H9 (cell line): ENCODE measurements around the gene GNB1L. TPM values are rescaled to one million over a fixed set of nuclear protein-coding genes. Genes with fewer than 3 reads are reported as not detected.

Experiments
- DNase-seq: peaks from one replicate; pipeline ENCODE4 v3.0.0-alpha.2; 2017
- H2AFZ ChIP-seq: one replicate; pipeline ENCODE4 v1.6.1; 2013; ENCODE audit warnings: mild to moderate bottlenecking, low read length, control low read depth, moderate library complexity
- H2AK5ac ChIP-seq: 2 replicates; pipeline ENCODE4 v1.6.1; 2013; ENCODE audit warnings: low read length, control low read depth, mixed read lengths; ENCODE audit not compliant: insufficient read length
- H2BK120ac ChIP-seq: one replicate; pipeline ENCODE4 v1.6.1; 2013; ENCODE audit warnings: low read depth, mild to moderate bottlenecking, low read length, control low read depth, inconsistent platforms; ENCODE audit not compliant: poor library complexity, severe bottlenecking
- H2BK12ac ChIP-seq: 2 replicates; pipeline ENCODE4 v1.6.1; 2013; ENCODE audit warnings: low read length, control low read depth, mixed read lengths, low read depth; ENCODE audit not compliant: insufficient read length
- H2BK15ac ChIP-seq: 2 replicates; pipeline ENCODE4 v1.6.1; 2013; ENCODE audit warnings: low read depth, low read length, control low read depth
- H2BK20ac ChIP-seq: one replicate; pipeline ENCODE4 v1.6.1; 2013; ENCODE audit warnings: low read depth, mild to moderate bottlenecking, low read length, control low read depth, inconsistent platforms; ENCODE audit not compliant: poor library complexity, severe bottlenecking
- H2BK5ac ChIP-seq: 2 replicates; pipeline ENCODE4 v1.6.1; 2013; ENCODE audit warnings: low read length, control low read depth, mixed read lengths; ENCODE audit not compliant: insufficient read length
- H3K14ac ChIP-seq: 2 replicates; pipeline ENCODE4 v1.6.1; 2013; ENCODE audit warnings: low read length, control low read depth; ENCODE audit not compliant: insufficient read depth
- H3K18ac ChIP-seq: 2 replicates; pipeline ENCODE4 v1.6.1; 2013; ENCODE audit warnings: low read depth, mild to moderate bottlenecking, mixed read lengths, low read length, control low read depth; ENCODE audit not compliant: insufficient read length
- H3K23ac ChIP-seq: 2 replicates; pipeline ENCODE4 v1.6.1; 2013; ENCODE audit warnings: low read length, control low read depth, mixed read lengths, low read depth; ENCODE audit not compliant: insufficient read length
- H3K23me2 ChIP-seq: 2 replicates; pipeline ENCODE4 v1.6.1; 2013; ENCODE audit warnings: low read depth, mild to moderate bottlenecking, mixed read lengths, low read length, control low read depth; ENCODE audit not compliant: insufficient read length, poor library complexity, severe bottlenecking
- H3K27ac ChIP-seq: 2 replicates; pipeline ENCODE4 v1.5.1; 2013; ENCODE audit warnings: low read length, control low read depth, mixed read lengths, low read depth; ENCODE audit not compliant: insufficient read length
- H3K27me3 ChIP-seq: 2 replicates; pipeline ENCODE4 v1.6.1; 2013; ENCODE audit warnings: low read length, control low read depth, inconsistent platforms; ENCODE audit not compliant: insufficient read depth
- H3K4ac ChIP-seq: 2 replicates; pipeline ENCODE4 v1.6.1; 2013; ENCODE audit warnings: low read depth, mild to moderate bottlenecking, control low read depth, inconsistent platforms, low read length, moderate library complexity
- H3K4me1 ChIP-seq: 2 replicates; pipeline ENCODE4 v1.6.1; 2013; ENCODE audit warnings: low read length, control low read depth, inconsistent platforms; ENCODE audit not compliant: insufficient read depth
- H3K4me2 ChIP-seq: 2 replicates; pipeline ENCODE4 v1.6.1; 2013; ENCODE audit warnings: low read length, control low read depth, mixed read lengths; ENCODE audit not compliant: insufficient read length, insufficient read depth
- H3K56ac ChIP-seq: 2 replicates; pipeline ENCODE4 v1.6.1; 2013; ENCODE audit warnings: low read depth, mild to moderate bottlenecking, mixed read lengths, low read length, control low read depth; ENCODE audit not compliant: insufficient read length
- H3K79me1 ChIP-seq: 2 replicates; pipeline ENCODE4 v1.6.1; 2013; ENCODE audit warnings: low read depth, mild to moderate bottlenecking, moderate library complexity, low read length, control low read depth, inconsistent platforms; ENCODE audit not compliant: insufficient read depth, poor library complexity, severe bottlenecking
- H3K79me2 ChIP-seq: 2 replicates; pipeline ENCODE4 v1.6.1; 2013; ENCODE audit warnings: low read length, control low read depth, inconsistent platforms; ENCODE audit not compliant: insufficient read depth
- H3K9ac ChIP-seq: 2 replicates; pipeline ENCODE4 v1.6.1; 2013; ENCODE audit warnings: low read length, control low read depth, mixed read lengths; ENCODE audit not compliant: insufficient read length; ENCODE audit errors: extremely low read depth
- H3K9me3 ChIP-seq: one replicate; pipeline ENCODE4 v1.6.1; 2013; ENCODE audit warnings: low read depth, low read length, inconsistent platforms; ENCODE audit not compliant: control insufficient read depth
- H3T11ph ChIP-seq: one replicate; pipeline ENCODE4 v1.6.1; 2013; ENCODE audit warnings: mild to moderate bottlenecking, low read length, control low read depth, inconsistent platforms
- H4K20me1 ChIP-seq: one replicate; pipeline ENCODE4 v1.6.1; 2013; ENCODE audit not compliant: control insufficient read depth, insufficient read length, insufficient read depth
- H4K5ac ChIP-seq: 2 replicates; pipeline ENCODE4 v1.6.1; 2013; ENCODE audit warnings: low read depth, mild to moderate bottlenecking, mixed read lengths, low read length, control low read depth; ENCODE audit not compliant: insufficient read length
- H4K8ac ChIP-seq: replicated peaks from 2 replicates; pipeline ENCODE4 v1.6.1; 2013; ENCODE audit warnings: low read length, control low read depth, mixed read lengths, low read depth; ENCODE audit not compliant: insufficient read length
- H4K91ac ChIP-seq: 2 replicates; pipeline ENCODE4 v1.6.1; 2013; ENCODE audit warnings: low read depth, mild to moderate bottlenecking, moderate library complexity, mixed read lengths, low read length, control low read depth; ENCODE audit not compliant: insufficient read length
- H3K27ac Mint-ChIP-seq, 3 experiments: 2 replicates in 2 of 3; 3 replicates in 1 of 3; pipeline ENCODE4 v1.8.0; 2020 to 2021; ENCODE audit warnings: mixed read lengths in 3 of 3, mild to moderate bottlenecking in 1 of 3, moderate library complexity in 1 of 3
- H3K27me3 Mint-ChIP-seq: 2 replicates; pipeline ENCODE4 v1.8.0; 2021; ENCODE audit warnings: low read depth, mild to moderate bottlenecking, moderate library complexity, mixed read lengths
- H3K36me3 Mint-ChIP-seq, 3 experiments: 2 replicates in 2 of 3; 3 replicates in 1 of 3; pipeline ENCODE4 v1.8.0; 2020 to 2021; ENCODE audit warnings: low read depth in 3 of 3, mixed read lengths in 3 of 3; ENCODE audit not compliant: insufficient read depth in 1 of 3
- H3K4me1 Mint-ChIP-seq, 2 experiments: 2 replicates each; pipeline ENCODE4 v1.8.0; 2020; ENCODE audit warnings: mixed read lengths in 2 of 2
- H3K4me3 Mint-ChIP-seq, 2 experiments: 2 replicates in 1 of 2; 3 replicates in 1 of 2; pipeline ENCODE4 v1.8.0; 2020 to 2021; ENCODE audit warnings: mild to moderate bottlenecking in 2 of 2, mixed read lengths in 2 of 2, moderate library complexity in 1 of 2
- H3K9me3 Mint-ChIP-seq, 2 experiments: 2 replicates in 1 of 2; 3 replicates in 1 of 2; pipeline ENCODE4 v1.8.0; 2020; ENCODE audit warnings: mild to moderate bottlenecking in 2 of 2, mixed read lengths in 2 of 2, moderate library complexity in 1 of 2
- CTCF ChIP-seq: fragments of 200-600 bp; sonication (generic); conservative IDR thresholded peaks from 3 replicates; pipeline ENCODE4 v1.8.0; 2021; ENCODE audit warnings: antibody characterized with exemption, mild to moderate bottlenecking
- WGBS: extraction: QIAGEN DNeasy Blood & Tissue Kit; methylation state at CpG from one replicate; pipeline ENCODE4 v1.1.7; 2013; ENCODE audit warnings: missing lambda C conversion rate, low lambda C conversion rate, mixed read lengths; ENCODE audit not compliant: insufficient read length; ENCODE audit errors: extremely low coverage; 5-methylcytosine and 5-hydroxymethylcytosine counted together
- total RNA-seq: library from RNA; stranded (reverse); gene quantifications from 2 replicates; pipeline ENCODE4 v1.2.1, GENCODE V29; 2021

Gene GNB1L
- total RNA-seq, 1 experiment from 2014 or later = 22.4 TPM

GRCh38 chr22:19734163-19734562, 120.5 kb downstream of the GNB1L start:
- H4K91ac ChIP-seq = no peak overlapping the region
- H3K23ac ChIP-seq = no peak overlapping the region
- no peak overlapping the region for H3K14ac ChIP-seq
- no peak overlapping the region for H3K4me2 ChIP-seq
- H3K4me1 ChIP-seq = no peaks in the 10 kb centered on the region
- no peak overlapping the region for H3K4ac ChIP-seq
- no peak overlapping the region for H3K27ac ChIP-seq
- H3K4me3 Mint-ChIP-seq = no peak overlapping the region; a peak in 1 of 5 replicates
- no peak overlapping the region for H2BK15ac ChIP-seq
- no peak overlapping the region for H3K9ac ChIP-seq
- H3K27me3 ChIP-seq = no peaks in the 10 kb centered on the region
- H4K20me1 ChIP-seq = no peaks in the 10 kb centered on the region
- no peak for DNase-seq
- peaks cover 6 to 9% of the 10 kb centered on the region in 2 experiments for H3K4me1 Mint-ChIP-seq
- no peaks in the 10 kb centered on the region; a peak in 1 of 5 replicates for H3K9me3 Mint-ChIP-seq
- H4K8ac ChIP-seq = no peak overlapping the region
- H3K79me2 ChIP-seq = no peaks in the 10 kb centered on the region
- no peaks in the 10 kb centered on the region for H3K9me3 ChIP-seq
- no peak overlapping the region for H2AK5ac ChIP-seq
- no peaks in the 10 kb centered on the region for H3K79me1 ChIP-seq
- peaks cover 2% of the 10 kb centered on the region for H3K23me2 ChIP-seq
- H4K5ac ChIP-seq = no peak overlapping the region
- no peak overlapping the region for H2BK12ac ChIP-seq
- no peak overlapping the region for H2BK5ac ChIP-seq
- no CpG with 5 or more reads among the region's 7 CpGs for WGBS
- no peak overlapping the region for H3K18ac ChIP-seq
- no peak overlapping the region for H3K27ac Mint-ChIP-seq
- H3T11ph ChIP-seq = no peak overlapping the region
- no peak overlapping the region for H2AFZ ChIP-seq
- H3K56ac ChIP-seq = no peak overlapping the region
- TF ChIP-seq CTCF = no peak
- no peaks in the 10 kb centered on the region for H3K36me3 Mint-ChIP-seq
- peaks cover 26% of the 10 kb centered on the region for H3K27me3 Mint-ChIP-seq
- H2BK120ac ChIP-seq = no peak overlapping the region
- no peak overlapping the region for H2BK20ac ChIP-seq
